ENCODE results near the gene PDLIM1.

DNA sequence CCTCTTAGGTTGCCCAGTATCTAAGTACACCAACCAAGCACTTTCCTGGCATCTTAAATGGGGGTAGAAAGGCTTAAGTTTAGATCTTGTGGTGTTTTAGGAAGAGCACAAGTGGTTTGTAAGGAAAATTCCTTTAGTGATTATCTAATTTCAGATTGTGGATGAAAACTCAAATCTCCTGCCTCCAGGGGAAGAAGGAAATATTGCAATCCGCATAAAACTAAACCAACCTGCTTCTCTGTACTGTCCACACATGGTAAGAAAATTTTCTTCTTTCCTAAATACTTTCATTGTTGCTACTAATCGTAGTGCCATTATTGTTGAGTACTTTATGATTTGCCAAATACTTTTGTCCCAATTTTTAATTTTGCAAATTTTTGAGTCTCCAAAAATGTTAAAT is 65.7 kb downstream of the PDLIM1 start:
- TF ChIP-seq EZH2 (IDR thresholded peaks at IDR 0.05) (no peak), FOSL1 (IDR thresholded peaks at IDR 0.05; ENCODE audit: low read depth) (no peak), TCF7L2 (IDR thresholded peaks at IDR 0.05; ENCODE audit: borderline replicate concordance, extremely low read depth, insufficient read depth, insufficient read length) (no peak), CEBPB (IDR thresholded peaks at IDR 0.05; ENCODE audit: low read depth) (no peak), YY1 (IDR thresholded peaks at IDR 0.05; ENCODE audit: extremely low read depth, insufficient replicate concordance, low read depth, low read length) (no peak), POLR2A (IDR thresholded peaks at IDR 0.05; ENCODE audit: borderline replicate concordance, extremely low read depth, insufficient read depth, insufficient read length) (no peak)
- TF ChIP-seq, protein P1, sequence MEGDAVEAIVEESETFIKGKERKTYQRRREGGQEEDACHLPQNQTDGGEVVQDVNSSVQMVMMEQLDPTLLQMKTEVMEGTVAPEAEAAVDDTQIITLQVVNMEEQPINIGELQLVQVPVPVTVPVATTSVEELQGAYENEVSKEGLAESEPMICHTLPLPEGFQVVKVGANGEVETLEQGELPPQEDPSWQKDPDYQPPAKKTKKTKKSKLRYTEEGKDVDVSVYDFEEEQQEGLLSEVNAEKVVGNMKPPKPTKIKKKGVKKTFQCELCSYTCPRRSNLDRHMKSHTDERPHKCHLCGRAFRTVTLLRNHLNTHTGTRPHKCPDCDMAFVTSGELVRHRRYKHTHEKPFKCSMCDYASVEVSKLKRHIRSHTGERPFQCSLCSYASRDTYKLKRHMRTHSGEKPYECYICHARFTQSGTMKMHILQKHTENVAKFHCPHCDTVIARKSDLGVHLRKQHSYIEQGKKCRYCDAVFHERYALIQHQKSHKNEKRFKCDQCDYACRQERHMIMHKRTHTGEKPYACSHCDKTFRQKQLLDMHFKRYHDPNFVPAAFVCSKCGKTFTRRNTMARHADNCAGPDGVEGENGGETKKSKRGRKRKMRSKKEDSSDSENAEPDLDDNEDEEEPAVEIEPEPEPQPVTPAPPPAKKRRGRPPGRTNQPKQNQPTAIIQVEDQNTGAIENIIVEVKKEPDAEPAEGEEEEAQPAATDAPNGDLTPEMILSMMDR (IDR thresholded peaks at IDR 0.05 in 2 of 3, conservative IDR thresholded peaks at IDR 0.05 in 1 of 3; ENCODE audit: borderline replicate concordance in 1 of 3, insufficient read depth in 1 of 3, low read depth in 2 of 3, low read length in 2 of 3), result peak in 1 of 3 experiments; percentile 27; a peak in 2 of 6 replicates
- TF ChIP-seq, protein P2, sequence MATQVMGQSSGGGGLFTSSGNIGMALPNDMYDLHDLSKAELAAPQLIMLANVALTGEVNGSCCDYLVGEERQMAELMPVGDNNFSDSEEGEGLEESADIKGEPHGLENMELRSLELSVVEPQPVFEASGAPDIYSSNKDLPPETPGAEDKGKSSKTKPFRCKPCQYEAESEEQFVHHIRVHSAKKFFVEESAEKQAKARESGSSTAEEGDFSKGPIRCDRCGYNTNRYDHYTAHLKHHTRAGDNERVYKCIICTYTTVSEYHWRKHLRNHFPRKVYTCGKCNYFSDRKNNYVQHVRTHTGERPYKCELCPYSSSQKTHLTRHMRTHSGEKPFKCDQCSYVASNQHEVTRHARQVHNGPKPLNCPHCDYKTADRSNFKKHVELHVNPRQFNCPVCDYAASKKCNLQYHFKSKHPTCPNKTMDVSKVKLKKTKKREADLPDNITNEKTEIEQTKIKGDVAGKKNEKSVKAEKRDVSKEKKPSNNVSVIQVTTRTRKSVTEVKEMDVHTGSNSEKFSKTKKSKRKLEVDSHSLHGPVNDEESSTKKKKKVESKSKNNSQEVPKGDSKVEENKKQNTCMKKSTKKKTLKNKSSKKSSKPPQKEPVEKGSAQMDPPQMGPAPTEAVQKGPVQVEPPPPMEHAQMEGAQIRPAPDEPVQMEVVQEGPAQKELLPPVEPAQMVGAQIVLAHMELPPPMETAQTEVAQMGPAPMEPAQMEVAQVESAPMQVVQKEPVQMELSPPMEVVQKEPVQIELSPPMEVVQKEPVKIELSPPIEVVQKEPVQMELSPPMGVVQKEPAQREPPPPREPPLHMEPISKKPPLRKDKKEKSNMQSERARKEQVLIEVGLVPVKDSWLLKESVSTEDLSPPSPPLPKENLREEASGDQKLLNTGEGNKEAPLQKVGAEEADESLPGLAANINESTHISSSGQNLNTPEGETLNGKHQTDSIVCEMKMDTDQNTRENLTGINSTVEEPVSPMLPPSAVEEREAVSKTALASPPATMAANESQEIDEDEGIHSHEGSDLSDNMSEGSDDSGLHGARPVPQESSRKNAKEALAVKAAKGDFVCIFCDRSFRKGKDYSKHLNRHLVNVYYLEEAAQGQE (IDR thresholded peaks at IDR 0.05; ENCODE audit: low read depth), result no peak

Measured in HCT116 (cell line).